Osteoblast (primary cell): ENCODE data around the gene INCA1. TPM values are rescaled to one million over a fixed set of nuclear protein-coding genes. Genes with fewer than 3 reads are reported as not detected.

ENCODE experiments used
- DNase-seq: peaks from one replicate; pipeline ENCODE4 v3.0.0; 2011; ENCODE audit warnings: low spot score, mixed read lengths; ENCODE audit not compliant: insufficient read length; ENCODE audit errors: missing footprints
- H2AFZ ChIP-seq: 2 replicates; pipeline ENCODE4 v1.6.0; 2011; ENCODE audit warnings: mild to moderate bottlenecking, low read length
- H3K27ac ChIP-seq: 2 replicates; pipeline ENCODE4 v1.5.1; 2011; ENCODE audit warnings: mild to moderate bottlenecking, low read depth, low read length, moderate library complexity
- H3K27me3 ChIP-seq: 2 replicates; pipeline ENCODE4 v1.6.0; 2012; ENCODE audit warnings: mild to moderate bottlenecking, control low read depth, inconsistent platforms, low read length, moderate library complexity; ENCODE audit not compliant: insufficient read depth
- H3K36me3 ChIP-seq: 2 replicates; pipeline ENCODE4 v1.5.1; 2011; ENCODE audit warnings: mild to moderate bottlenecking, low read length, control low read depth, moderate library complexity; ENCODE audit not compliant: insufficient read depth
- H3K4me1 ChIP-seq: 2 replicates; pipeline ENCODE4 v1.5.1; 2011; ENCODE audit warnings: mild to moderate bottlenecking, low read length, control low read depth, moderate library complexity; ENCODE audit not compliant: insufficient read depth
- H3K4me2 ChIP-seq: 2 replicates; pipeline ENCODE4 v1.6.0; 2011; ENCODE audit warnings: mild to moderate bottlenecking, low read length; ENCODE audit not compliant: insufficient read depth
- H3K4me3 ChIP-seq: fragments of 200-600 bp; sonication (generic); 3 replicates; pipeline ENCODE4 v1.5.1; 2012; ENCODE audit warnings: mild to moderate bottlenecking, low read length, inconsistent platforms; ENCODE audit not compliant: insufficient read depth
- H3K79me2 ChIP-seq: 2 replicates; pipeline ENCODE4 v1.6.0; 2012; ENCODE audit warnings: mild to moderate bottlenecking, low read length, control low read depth, inconsistent platforms; ENCODE audit not compliant: insufficient read depth
- H3K9me3 ChIP-seq: 2 replicates; pipeline ENCODE4 v1.5.1; 2011; ENCODE audit warnings: low read depth, low read length, control low read depth
- H4K20me1 ChIP-seq: 2 replicates; pipeline ENCODE4 v1.6.0; 2012; ENCODE audit warnings: mild to moderate bottlenecking, low read length, control low read depth; ENCODE audit not compliant: insufficient read depth
- total RNA-seq: library from RNA; depleted of rRNA; stranded (reverse); fragments of >200 nt; gene quantifications from 2 replicates; pipeline ENCODE4 v1.2.3, GENCODE V29; 2012
- TF ChIP-seq, protein P1 (sequence below): IDR thresholded peaks from 2 replicates; pipeline ENCODE4 v1.5.1; 2011; ENCODE audit warnings: mild to moderate bottlenecking, low read depth, low read length, moderate library complexity; ENCODE audit errors: extremely low read depth

The INCA1 gene
- total RNA-seq, 1 donor: 0.36 TPM

DNA sequence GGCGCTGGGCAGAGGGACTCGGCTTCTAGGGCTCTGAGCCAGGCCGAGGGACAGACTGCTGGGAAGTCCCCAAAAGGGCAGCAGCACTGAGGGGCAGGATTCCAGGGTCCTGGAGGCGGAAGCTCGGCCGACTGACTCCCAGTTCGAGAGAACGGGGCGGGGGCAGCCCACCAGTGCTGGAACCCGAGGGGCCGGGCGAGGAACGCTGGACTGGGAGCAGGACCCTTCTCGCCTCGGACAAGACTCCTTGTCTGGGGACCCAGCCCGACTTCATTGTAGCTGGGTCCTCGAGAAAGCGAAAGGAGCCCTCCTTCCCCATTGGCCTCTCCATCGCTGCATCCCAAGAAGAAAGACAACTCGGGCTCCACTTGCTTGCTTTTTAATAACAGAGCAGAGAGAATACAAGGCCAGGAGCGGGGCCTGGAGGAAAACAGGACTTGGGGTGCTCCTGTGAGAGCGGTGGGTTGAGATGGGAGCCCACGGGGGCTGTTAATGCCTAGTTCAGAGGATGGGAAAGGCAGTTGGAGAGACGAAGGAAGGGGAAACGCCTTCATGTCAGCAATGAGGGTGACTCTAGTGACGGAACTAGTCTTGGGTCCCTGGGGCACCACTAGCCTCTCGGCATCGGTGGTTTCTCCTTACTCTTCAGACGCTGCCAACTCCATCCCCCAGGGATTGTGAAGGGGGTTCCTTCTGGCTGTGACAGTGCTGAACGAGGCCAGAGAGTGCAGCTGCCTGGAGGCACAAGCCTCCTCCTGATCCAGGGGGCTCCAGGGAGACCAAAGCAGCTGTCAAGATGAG, 9.4 kb downstream of the INCA1 start:
- TF ChIP-seq, protein P1, sequence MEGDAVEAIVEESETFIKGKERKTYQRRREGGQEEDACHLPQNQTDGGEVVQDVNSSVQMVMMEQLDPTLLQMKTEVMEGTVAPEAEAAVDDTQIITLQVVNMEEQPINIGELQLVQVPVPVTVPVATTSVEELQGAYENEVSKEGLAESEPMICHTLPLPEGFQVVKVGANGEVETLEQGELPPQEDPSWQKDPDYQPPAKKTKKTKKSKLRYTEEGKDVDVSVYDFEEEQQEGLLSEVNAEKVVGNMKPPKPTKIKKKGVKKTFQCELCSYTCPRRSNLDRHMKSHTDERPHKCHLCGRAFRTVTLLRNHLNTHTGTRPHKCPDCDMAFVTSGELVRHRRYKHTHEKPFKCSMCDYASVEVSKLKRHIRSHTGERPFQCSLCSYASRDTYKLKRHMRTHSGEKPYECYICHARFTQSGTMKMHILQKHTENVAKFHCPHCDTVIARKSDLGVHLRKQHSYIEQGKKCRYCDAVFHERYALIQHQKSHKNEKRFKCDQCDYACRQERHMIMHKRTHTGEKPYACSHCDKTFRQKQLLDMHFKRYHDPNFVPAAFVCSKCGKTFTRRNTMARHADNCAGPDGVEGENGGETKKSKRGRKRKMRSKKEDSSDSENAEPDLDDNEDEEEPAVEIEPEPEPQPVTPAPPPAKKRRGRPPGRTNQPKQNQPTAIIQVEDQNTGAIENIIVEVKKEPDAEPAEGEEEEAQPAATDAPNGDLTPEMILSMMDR: no peak
- peak; percentile 67 for DNase-seq
- H3K79me2 ChIP-seq: peaks cover 16% of the 10 kb centered on the region

DNA sequence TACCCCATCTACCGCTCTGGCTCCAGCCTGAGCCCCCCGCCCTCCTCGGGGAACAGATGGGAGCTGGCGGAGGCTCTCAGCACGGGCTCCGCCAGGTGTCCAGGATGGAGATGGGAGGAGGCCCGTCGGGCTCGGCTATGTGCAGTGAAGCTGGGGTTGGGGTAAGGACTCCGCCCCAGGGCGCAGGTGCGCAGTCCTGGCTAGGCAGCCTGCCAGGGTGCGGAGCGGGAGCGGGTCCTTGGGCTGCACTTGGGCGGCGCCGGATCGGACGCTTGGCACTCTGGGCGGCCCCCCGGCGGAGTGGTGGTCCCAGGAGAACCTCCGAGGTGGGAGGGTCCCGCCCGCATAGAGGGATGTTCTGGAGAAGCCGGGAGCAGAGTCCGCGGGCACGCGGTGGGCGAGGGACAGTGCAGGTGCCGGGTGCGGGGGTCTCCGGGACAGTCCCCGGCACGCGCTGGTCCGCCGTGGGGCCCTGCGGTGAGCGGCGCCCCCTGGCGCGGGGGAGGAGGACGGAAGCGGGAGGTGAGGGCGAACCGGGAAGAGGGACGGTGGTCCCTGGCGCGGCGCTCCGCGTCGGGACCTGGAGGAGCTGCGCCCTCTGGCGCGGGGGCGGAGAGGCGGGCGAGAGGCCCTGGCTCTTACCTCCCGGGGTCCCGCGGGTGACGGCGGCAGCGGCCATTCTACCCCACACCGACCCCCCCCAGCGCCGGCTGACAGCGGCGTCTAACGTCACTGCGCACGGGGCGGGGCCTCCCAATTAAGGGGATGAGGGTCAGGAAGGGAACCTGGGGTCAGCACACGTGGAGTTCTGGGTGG, 10.2 kb downstream of the INCA1 start, which contains the start of gene CAMTA2:
CAMTA2 (minus strand) TSS at position 725 of the 816 bp plus-strand sequence. CDS start 1,453 bp downstream, outside the sequence.
- Histone ChIP-seq H3K4me1 (peaks cover 17% of the 10 kb centered on the region), H3K4me2 (peak within 1 kb of the TSS; percentile 98), H3K9me3 (no peaks in the 10 kb centered on the region), H3K27me3 (no peaks in the 10 kb centered on the region), H3K36me3 (peaks cover 10% of the 10 kb centered on the region), H3K79me2 (peaks cover 16% of the 10 kb centered on the region), H3K27ac (peak within 1 kb of the TSS; percentile 84), H2AFZ (peak within 1 kb of the TSS; percentile 92), H3K4me3 (peak within 1 kb of the TSS; percentile 93), H4K20me1 (no peaks in the 10 kb centered on the region)
- DNase-seq: peak; percentile 95
- TF ChIP-seq, protein P1: peak; percentile 48

More for the DNA sequence above, 9.4 kb downstream of the INCA1 start:
- Histone ChIP-seq H4K20me1 (no peaks in the 10 kb centered on the region), H3K9me3 (no peaks in the 10 kb centered on the region), H2AFZ (peak overlapping the region; percentile 92), H3K27ac (peak overlapping the region; percentile 84), H3K4me3 (peak overlapping the region; percentile 93), H3K27me3 (no peaks in the 10 kb centered on the region), H3K4me2 (peak overlapping the region; percentile 98), H3K36me3 (peaks cover 4% of the 10 kb centered on the region), H3K4me1 (peaks cover 17% of the 10 kb centered on the region)

DNA sequence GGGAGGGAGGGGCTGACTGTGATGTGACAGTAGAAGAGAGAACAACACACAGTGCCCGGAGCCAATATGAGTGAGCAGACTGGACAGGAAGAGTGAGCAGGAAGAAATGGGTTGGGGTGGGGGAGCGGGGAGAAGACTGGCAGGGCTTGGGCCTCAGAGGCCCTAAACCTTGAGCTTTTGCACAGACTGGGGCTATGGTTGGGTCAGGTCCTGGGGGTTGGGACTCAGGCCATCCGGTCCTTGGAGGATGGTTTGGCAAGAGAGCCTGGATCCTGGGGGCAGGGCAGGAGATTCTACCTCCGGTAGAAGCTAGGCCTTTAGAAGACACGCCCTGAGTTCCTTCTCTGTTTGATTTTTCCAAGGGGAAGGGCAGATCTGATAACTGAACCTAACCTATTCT, 10.9 kb downstream of the INCA1 start:
- peak; percentile 84 for DNase-seq
- Histone ChIP-seq H3K4me3 (peak overlapping the region; percentile 93), H3K4me2 (peak overlapping the region; percentile 98), H3K9me3 (no peaks in the 10 kb centered on the region), H4K20me1 (no peaks in the 10 kb centered on the region), H3K4me1 (peaks cover 17% of the 10 kb centered on the region), H3K27me3 (no peaks in the 10 kb centered on the region), H3K27ac (peak overlapping the region; percentile 84), H2AFZ (peak overlapping the region; percentile 92), H3K79me2 (peaks cover 16% of the 10 kb centered on the region), H3K36me3 (peaks cover 16% of the 10 kb centered on the region)
- TF ChIP-seq, protein P1: no peak
